Mononuclear cell (primary cell): Measurements from ENCODE around the gene SLC25A53. TPM values are rescaled to one million over a fixed set of nuclear protein-coding genes. Genes with fewer than 3 reads are reported as not detected.

Experiments
- total RNA-seq: library from RNA; depleted of rRNA; stranded (reverse); fragments of >200 nt; gene quantifications from one replicate; pipeline ENCODE4 v1.2.3, GENCODE V29; 2012

The SLC25A53 gene
- total RNA-seq, 1 donor = 8.3 TPM

Other genes starting within 250 kb of the SLC25A53 start
- gene TMSB15B, start 194.4 kb downstream of the SLC25A53 start, total RNA-seq = 5.9 TPM
- not detected for gene H2BW1, start 143.3 kb downstream of the SLC25A53 start, total RNA-seq
- gene H2BW2, start 117.1 kb downstream of the SLC25A53 start, total RNA-seq = not detected
- 3.9 TPM for gene TMSB15C, start 80.8 kb downstream of the SLC25A53 start, total RNA-seq
- gene ZCCHC18, start 44.5 kb downstream of the SLC25A53 start, total RNA-seq = 3.4 TPM
- 35.3 TPM for gene FAM199X, start 9.4 kb upstream of the SLC25A53 start, total RNA-seq
- not detected for gene ESX1, start 97.9 kb upstream of the SLC25A53 start, total RNA-seq